OCI-LY3 (cell line): Measurements from ENCODE around the gene RENBP.

ENCODE experiments used
- H2AFZ ChIP-seq: fragments of 200-600, 300-600 bp; shearing (Covaris generic); 2 replicates; pipeline ENCODE4 v1.6.0; 2014; ENCODE audit warnings: antibody characterized with exemption, low read depth, low read length
- H3K27ac ChIP-seq: fragments of 200-600, 300-600 bp; sonication (generic); 2 replicates; pipeline ENCODE4 v1.5.1; 2014; ENCODE audit warnings: mild to moderate bottlenecking, low read length, moderate library complexity, mixed read lengths
- H3K27me3 ChIP-seq: fragments of 200-600, 300-600 bp; sonication (generic); 2 replicates; pipeline ENCODE4 v1.6.1; 2014; ENCODE audit warnings: low read depth, low read length, mixed read lengths
- H3K36me3 ChIP-seq: fragments of 200-600, 300-600 bp; sonication (generic); replicated peaks from 2 replicates; pipeline ENCODE3; 2014; ENCODE audit warnings: low read depth, low read length, mixed read lengths
- H3K4me1 ChIP-seq: fragments of 300-600, 200-600 bp; sonication (generic); 2 replicates; pipeline ENCODE4 v1.6.1; 2014; ENCODE audit warnings: low read length, mixed read lengths
- H3K4me2 ChIP-seq: fragments of 200-600, 300-600 bp; sonication (generic); 2 replicates; pipeline ENCODE4 v1.6.1; 2014; ENCODE audit warnings: low read length, mixed read lengths
- H3K4me3 ChIP-seq: fragments of 300-600, 200-600 bp; sonication (generic); 2 replicates; pipeline ENCODE4 v1.5.1; 2014; ENCODE audit warnings: antibody characterized with exemption, mild to moderate bottlenecking, low read length, moderate library complexity
- H3K79me2 ChIP-seq: fragments of 300-600, 200-600 bp; shearing (Covaris generic); 2 replicates; pipeline ENCODE4 v1.6.1; 2014; ENCODE audit warnings: mild to moderate bottlenecking, low read length, mixed read lengths
- H3K9ac ChIP-seq: fragments of 300-600, 200-600 bp; shearing (Covaris generic); 2 replicates; pipeline ENCODE4 v1.6.0; 2014; ENCODE audit warnings: mild to moderate bottlenecking, low read length, moderate library complexity
- H3K9me3 ChIP-seq: fragments of 200-600, 300-600 bp; shearing (Covaris generic); 2 replicates; pipeline ENCODE4 v1.6.1; 2014; ENCODE audit warnings: low read length, mixed read lengths; ENCODE audit not compliant: insufficient read depth
- H4K20me1 ChIP-seq: fragments of 200-600, 300-600 bp; sonication (generic); 2 replicates; pipeline ENCODE4 v1.6.1; 2016; ENCODE audit warnings: low read length, mixed read lengths; ENCODE audit not compliant: insufficient read depth
- CTCF ChIP-seq: fragments of 200-600, 300-600 bp; sonication (generic); IDR thresholded peaks from 2 replicates; pipeline ENCODE4 v1.5.1; 2014; ENCODE audit warnings: antibody characterized with exemption, low read length, low read depth
- EZH2phosphoT487 ChIP-seq: fragments of 200-600 bp; shearing (Covaris generic); IDR thresholded peaks from 2 replicates; pipeline ENCODE4 v1.6.1; 2018; ENCODE audit warnings: antibody characterized with exemption, mixed run types, low read depth

The RENBP gene

GRCh38 chrX:153974726-153975286, 30.4 kb upstream of the RENBP start:
- Histone ChIP-seq H3K4me3 (no peak overlapping the region), H3K9me3 (no peaks in the 10 kb centered on the region), H3K4me1 (peaks cover 12% of the 10 kb centered on the region), H3K79me2 (peaks cover 32% of the 10 kb centered on the region), H4K20me1 (peaks cover 1% of the 10 kb centered on the region; the same call in 1 of the 2 replicates), H3K27me3 (no peaks in the 10 kb centered on the region), H3K36me3 (no peaks in the 10 kb centered on the region), H3K27ac (no peak overlapping the region), H3K9ac (no peak overlapping the region), H2AFZ (no peak overlapping the region), H3K4me2 (no peak overlapping the region)
- TF ChIP-seq CTCF = no peak
- no peak for TF ChIP-seq EZH2phosphoT487

GRCh38 chrX:153974003-153974725, 29.7 kb upstream of the RENBP start:
- Histone ChIP-seq H3K9ac (peak overlapping the region; percentile 100; the same call in 1 of the 2 replicates), H3K4me3 (peak overlapping the region; percentile 97; the same call in 1 of the 2 replicates), H3K9me3 (no peaks in the 10 kb centered on the region), H3K4me1 (peaks cover 15% of the 10 kb centered on the region), H3K4me2 (peak overlapping the region; percentile 90), H4K20me1 (peaks cover 8% of the 10 kb centered on the region), H3K79me2 (peaks cover 39% of the 10 kb centered on the region), H2AFZ (no peak overlapping the region), H3K36me3 (peaks cover 6% of the 10 kb centered on the region), H3K27ac (peak overlapping the region; percentile 98; the same call in 1 of the 2 replicates), H3K27me3 (no peaks in the 10 kb centered on the region)
- no peak for TF ChIP-seq EZH2phosphoT487
- no peak for TF ChIP-seq CTCF

- H3K4me1 ChIP-seq = peaks cover 23% of the 10 kb centered on the region
- no peak for TF ChIP-seq CTCF
- TF ChIP-seq EZH2phosphoT487 = no peak
- H3K27ac ChIP-seq = peak overlapping the region; percentile 98
- peaks cover 9% of the 10 kb centered on the region for H3K36me3 ChIP-seq
- H3K9ac ChIP-seq = peak overlapping the region; percentile 100
- peak overlapping the region; percentile 97 for H3K4me3 ChIP-seq
- H3K9me3 ChIP-seq = no peaks in the 10 kb centered on the region
- H3K79me2 ChIP-seq = peaks cover 47% of the 10 kb centered on the region
- H4K20me1 ChIP-seq = peaks cover 16% of the 10 kb centered on the region
- peak overlapping the region; percentile 90 for H3K4me2 ChIP-seq
- no peaks in the 10 kb centered on the region for H3K27me3 ChIP-seq
- no peak overlapping the region for H2AFZ ChIP-seq
These were observed 28.9 kb upstream of the RENBP start for GRCh38 chrX:153973127-153974002.
